Stimulated activated CD4-positive, alpha-beta T cell treated with anti-CD3 and anti-CD28 coated beads, Interleukin-12 subunit alpha, Interleukin-12 subunit beta, amount 100 ng/mL, for 4 hours (primary cell): Measurements from ENCODE around the gene EHD4.

Experiments
- DNase-seq: peaks from one replicate; pipeline ENCODE4 v3.0.0-alpha.2; 2020

The EHD4 gene

GRCh38 chr15:41972253-41973242 lies at the start of gene EHD4:
TSS of gene EHD4 (minus strand) at chr15:41972557. CDS start at chr15:41972494, 63 bp downstream.
- peak; percentile 89 for DNase-seq

DNA sequence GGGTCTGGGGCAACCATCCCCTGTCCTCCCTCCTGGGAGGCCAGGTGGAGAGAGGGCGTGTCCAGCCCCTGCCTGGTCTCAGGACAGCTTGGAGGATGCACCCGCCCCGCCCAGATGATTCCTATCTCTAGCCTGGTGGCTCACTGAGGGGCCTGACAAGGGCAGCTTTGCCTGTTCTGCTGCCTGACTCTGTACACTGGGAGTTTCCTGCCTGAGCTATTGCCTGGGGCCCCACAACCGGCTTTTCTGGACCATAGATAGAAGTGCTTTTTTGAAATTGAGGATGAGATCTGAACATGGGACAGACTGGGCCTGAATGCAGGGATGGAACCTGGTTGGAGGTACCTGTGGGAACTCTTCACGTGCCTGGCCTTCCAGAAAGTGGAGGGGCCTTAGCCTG lies 49.2 kb upstream of the EHD4 start:
- DNase-seq = no peak

DNA sequence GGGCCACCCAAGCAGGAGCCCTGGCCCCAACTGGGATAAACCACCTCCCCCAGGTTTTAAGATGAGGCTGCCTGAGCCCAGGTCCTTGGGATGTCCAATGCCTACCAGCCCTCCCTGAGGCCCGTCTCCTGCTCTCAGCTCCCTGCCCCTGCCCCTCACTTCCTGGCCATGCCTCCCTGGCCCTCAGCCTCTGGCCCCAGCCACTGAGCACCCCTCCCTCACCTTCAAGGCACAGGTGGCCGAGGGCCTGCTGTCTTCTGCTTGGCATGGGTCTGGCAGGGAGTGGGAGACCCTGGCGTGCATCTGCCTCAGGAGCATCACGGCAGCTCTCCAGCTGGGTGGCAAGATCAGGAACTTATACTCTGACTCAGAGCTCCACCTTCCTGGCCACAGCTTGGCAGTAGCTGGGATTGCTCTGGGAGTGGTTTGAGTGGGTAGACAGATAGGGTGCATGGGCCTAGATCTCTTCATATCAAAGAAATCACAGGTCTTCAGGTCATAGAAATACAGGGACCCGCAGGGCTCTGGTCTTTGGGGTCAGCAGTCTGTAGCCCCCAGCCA lies 48.4 kb upstream of the EHD4 start, which contains the start of gene PLA2G4E:
Gene PLA2G4E, minus strand, starts transcription at position 330 of the 561 bp plus-strand sequence. Its CDS starts 12 bp downstream, at position 318.
- no peak for DNase-seq

- DNase-seq = no peak
These were observed 46.2 kb upstream of the EHD4 start for GRCh38 chr15:42018306-42019224.

DNA sequence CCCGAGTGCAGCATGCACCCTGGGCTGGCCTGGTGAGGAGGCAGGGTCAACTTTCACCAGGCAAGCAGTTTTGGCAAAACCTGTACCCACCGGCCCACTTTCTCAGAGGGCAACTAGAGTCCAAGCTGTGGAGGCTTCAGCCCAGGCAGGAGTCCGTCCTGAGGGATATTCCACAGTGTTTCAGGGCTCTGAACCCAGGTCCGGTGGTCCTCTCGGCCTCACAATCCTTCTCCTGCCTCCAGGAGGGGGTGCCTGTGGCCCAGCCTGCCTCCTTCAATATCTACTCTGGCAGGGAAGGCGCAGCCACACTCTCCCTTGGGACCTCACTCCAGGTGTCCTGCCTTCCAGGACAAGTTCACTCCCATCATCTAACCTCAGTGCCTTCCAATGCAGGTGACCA lies 44.6 kb upstream of the EHD4 start:
- DNase-seq = no peak

DNA sequence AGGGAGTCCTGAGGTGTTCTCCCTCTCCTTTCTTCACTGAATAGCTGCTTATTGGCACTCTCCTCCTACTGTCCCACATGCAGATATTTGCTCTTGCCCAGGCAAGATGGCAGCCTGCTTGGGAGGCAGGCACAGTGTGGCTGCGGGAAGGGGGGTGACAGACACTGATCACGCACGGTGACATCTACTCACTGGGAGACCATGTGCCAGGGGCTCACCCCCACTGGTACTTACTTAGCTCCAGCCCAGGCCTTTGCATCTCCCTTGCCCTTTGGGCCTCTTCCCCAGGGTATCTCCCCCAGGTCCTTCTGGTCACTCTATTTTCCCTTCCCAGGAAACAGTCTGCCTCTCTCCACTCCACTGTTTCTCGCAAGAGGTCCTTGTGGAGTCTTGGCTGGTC lies 42.0 kb upstream of the EHD4 start:
- DNase-seq = no peak

DNA sequence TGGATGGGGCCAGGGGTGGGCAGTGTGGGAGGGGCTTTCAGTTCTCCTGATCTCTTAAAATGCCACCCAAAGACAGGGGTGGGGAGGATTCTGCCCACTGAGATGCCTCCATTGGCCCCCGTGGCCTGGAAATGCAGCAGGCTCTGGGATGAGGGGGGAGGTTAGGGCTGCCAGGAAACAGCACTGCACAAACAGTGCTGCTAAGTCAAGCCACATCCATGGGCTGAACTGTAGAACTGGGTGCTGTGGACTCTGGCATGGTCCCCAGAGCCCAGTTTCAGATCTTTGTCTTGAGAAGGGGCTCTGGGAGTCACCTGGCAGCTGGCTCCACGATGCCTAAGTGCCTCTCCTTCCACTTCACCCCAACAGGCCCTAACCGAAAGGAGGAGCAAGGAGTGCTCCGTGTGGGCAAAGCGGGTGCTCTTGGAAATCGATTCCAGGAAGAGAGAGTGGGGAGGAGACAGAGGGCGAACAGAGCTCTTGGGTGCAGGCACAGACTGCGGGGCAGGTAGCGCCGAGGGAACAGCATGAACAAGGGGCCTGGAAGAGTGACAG lies 40.6 kb upstream of the EHD4 start:
- no peak for DNase-seq

DNA sequence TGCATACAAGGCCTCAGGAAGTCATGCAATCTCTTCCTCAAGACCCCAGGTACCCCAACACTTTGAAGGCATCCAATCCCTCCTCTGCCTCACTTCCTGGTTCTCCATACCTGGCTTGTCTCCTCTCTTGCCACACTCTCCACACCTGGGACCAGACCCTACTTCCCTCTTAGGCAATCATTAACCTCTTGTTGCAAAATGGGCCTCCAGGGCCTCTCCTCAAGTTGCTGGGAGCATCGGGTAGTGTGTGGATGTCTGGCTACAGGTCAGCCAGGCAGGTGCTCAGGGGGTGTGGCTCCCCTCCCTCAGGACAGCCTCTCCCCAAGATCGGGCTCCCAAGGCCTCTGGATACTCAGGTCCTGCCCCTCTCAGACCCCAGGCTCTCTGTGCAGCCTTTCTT lies 39.9 kb upstream of the EHD4 start:
- DNase-seq = no peak

- no peak for DNase-seq
These were observed 38.7 kb upstream of the EHD4 start for GRCh38 chr15:42011074-42011473.

GRCh38 chr15:42010434-42010833 lies 38.1 kb upstream of the EHD4 start:
- DNase-seq = no peak

GRCh38 chr15:42009474-42009873 lies 37.1 kb upstream of the EHD4 start:
- DNase-seq = no peak

- DNase-seq = no peak
These were observed 36.7 kb upstream of the EHD4 start for GRCh38 chr15:42009022-42009421.

- DNase-seq = no peak
These were observed 35.0 kb upstream of the EHD4 start for GRCh38 chr15:42007386-42007785.

DNA sequence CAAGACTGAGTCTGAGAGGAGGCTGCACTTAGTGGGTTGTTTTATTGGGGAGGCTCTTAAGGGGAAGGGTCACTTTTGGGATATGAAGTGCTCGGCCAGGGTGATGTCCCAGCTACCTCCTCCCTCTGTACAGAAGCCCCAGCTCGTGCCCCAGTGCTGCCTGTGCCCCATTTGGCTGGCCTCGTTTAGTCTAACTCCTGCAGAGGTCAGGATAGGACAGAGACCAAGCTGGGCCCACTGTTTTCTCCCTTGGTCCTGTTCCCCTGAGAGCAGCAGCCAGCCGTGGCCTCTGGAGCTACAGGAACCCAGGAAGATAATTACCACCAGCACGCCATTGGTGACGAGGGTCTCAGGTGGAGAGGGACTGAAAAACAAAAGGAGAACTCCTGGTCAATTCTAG lies 30.0 kb upstream of the EHD4 start:
- no peak for DNase-seq

GRCh38 chr15:42001236-42001635 lies 28.9 kb upstream of the EHD4 start:
- DNase-seq = no peak

DNA sequence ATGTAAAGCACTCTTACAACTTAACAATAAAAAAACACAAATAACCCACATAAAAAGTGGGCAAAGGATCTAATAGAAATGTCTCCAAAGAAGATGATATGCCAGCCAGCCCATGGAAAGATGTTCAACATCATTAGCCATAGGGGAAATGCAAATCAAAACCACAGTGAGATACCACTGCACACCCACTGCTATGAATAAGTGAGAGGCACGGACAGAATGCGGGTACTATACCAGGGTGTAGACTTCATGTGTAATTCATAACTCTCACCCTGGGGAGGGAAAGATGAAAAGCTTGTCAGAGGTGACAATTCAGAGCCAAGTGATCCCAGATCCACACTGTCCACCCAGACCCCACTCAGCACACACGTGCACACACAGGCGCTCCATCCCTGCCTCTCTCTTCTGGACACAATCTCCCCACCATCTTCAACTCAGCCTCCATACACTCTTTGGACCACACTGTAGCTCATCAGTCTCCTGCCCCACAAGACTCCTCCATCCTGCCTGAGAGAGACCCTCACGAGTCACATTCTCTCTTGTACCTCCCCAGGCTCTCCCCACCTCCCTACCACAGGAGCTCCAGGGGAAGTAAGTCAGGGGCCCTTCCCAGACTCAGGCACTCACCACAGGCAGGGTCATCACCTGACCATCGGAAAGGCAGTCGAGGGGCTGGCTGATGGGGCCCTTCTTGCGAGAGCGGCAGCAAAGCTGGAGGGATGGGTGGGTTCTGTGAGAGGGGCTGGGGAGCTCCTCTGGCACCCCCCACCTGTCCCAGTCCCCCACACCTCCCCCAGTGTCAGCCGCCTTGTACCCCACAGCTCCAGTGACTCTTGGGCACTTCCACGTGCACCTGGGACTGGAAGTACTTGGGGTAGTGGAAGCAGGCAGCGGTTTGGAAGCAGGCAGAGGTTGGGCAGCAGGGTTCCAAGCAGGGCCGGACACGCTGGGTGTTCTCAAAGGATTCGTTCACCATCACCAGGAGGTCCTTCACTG lies 27.2 kb upstream of the EHD4 start:
- no peak for DNase-seq

DNA sequence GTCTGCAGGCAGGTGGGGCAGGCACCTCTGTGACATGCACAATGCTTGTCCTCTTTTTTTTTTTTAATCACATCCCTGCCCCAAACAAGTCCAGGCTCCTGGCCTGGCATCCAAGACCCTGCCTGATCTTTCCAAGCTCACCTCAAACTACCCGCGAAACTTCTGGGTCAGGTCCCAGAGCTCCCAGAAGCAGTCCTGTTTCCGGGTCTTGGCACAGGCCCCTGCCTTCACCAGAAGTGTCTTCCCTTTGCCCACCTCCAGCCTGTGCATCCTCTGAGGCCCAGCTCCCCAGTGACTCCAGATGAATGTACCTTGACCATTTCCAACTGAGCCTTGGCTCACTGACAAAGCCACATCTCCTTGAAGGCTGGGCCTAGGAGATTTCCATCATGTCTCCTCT lies 25.5 kb upstream of the EHD4 start:
- no peak for DNase-seq

DNA sequence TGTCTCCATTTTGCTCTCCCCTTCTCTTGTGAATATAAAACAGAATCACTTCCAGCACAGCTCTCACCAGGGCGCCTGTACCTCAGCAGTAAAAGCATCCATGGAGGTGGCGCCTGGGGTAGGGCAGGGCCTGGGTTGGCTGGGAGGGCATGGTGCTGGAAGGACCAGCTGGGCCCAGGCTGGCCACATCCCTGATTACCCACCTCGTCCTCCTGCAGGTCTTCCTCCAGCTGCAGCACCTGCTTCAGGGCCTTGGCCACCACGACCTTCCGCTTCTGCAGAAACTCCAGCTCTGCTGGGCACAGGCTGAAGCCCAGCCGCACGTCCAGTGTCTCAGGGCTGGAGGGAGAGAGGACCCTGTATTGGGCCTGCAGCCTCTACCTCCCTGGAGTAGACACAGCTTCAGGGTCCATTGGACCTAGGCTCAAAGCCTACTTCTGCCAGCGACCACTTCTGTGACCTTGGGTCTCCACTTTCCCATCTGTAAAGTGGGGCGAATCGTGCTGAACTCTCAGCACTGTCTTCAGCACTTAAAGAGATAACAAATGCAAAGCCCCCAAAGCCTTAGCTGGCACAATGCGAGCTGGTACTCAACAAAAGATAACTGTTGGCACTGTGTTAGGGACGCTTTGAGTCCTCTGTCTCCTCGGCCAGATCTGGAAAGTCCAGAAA lies 24.7 kb upstream of the EHD4 start:
- no peak for DNase-seq

DNA sequence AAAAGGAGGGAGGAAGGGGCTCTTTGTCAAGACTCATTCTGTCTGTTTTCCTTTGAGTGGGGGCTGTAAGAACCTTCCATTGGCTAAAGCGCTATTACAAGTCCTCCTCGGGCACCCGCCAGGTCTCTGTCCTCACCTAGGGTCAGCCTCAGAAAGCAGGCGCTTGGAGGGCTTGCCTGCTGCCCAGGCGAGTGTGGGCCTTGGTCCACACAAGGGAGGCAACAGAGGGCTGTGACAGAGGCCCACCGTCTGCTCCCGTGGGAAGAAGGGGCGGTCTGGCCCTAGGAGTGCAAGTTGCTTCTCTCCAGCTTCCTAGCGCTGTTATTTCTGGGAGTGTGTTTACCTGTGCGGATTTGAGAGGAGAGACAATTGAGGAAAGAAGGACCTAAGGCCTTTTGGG lies 24.0 kb upstream of the EHD4 start:
- DNase-seq = no peak

GRCh38 chr15:41995476-41995855 lies 23.1 kb upstream of the EHD4 start:
- DNase-seq = no peak
